ENCODE data around the gene EFNA4. TPM values are rescaled to one million over a fixed set of nuclear protein-coding genes. Genes with fewer than 3 reads are reported as not detected.
"Not testable (repeated sequence)": the region's sequence is repeated elsewhere in the genome, so short reads cannot be mapped to it uniquely, and the experiment has no call there.

Gene EFNA4
- total RNA-seq, 1 experiment from 2014 or later, result 9.8 TPM

DNA sequence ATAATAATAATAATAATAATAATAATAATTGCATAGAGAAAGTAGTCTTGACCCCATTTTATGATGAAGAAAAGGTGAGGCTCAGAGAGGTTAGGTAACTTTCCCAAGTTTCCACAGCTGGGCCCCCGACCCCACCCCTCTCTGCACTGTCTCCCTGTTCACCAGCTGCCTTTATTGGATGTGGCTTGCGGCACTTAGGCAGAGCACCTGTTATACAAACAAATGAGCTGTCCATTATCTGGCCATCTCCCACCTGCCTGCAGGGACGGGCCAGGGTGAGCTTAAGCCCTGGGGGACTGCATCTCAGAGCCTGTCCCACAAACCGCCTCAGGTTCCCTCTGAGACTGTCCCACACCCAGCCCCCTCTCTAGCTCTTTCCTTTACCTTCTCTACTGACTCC is 54.1 kb downstream of the EFNA4 start (continued):
- no peak for TF ChIP-seq ZNF274 (IDR thresholded peaks at IDR 0.05; ENCODE audit: low read depth, low read length)
- no peak for TF ChIP-seq POLR2AphosphoS5 (IDR thresholded peaks at IDR 0.05; ENCODE audit: low read depth, low read length)
- TF ChIP-seq FOSL1 (IDR thresholded peaks at IDR 0.05; ENCODE audit: low read depth), result no peak

DNA sequence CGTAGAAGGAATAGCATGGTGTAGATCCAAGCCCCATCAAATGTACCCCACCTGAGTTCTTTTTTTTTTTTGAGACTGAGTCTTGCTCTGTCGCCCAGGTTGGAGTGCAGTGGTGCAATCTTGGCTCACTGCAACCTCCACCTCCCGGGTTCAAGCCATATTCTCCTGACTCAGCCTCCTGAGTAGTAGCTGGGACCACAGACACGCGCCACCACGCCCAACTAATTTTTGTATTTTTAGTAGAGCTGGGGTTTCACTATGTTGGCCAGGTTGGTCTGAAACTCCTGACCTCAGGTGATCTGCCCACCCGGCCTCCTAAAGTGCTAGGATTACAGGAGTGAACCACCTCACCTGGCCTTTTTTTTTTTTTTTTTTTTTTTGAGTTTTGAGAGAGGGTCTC is 54.5 kb downstream of the EFNA4 start:
- H3K4me2 ChIP-seq (ENCODE audit: low read length); H3K36me3 ChIP-seq (ENCODE audit: control insufficient read depth in 1 of 2, insufficient read depth in 2 of 2, low read length in 2 of 2); ATAC-seq; H3K4me1 ChIP-seq (ENCODE audit: control insufficient read depth in 1 of 2, insufficient read depth in 2 of 2, low read length in 2 of 2); H3K9me2 ChIP-seq (ENCODE audit: insufficient read depth); H3K27ac ChIP-seq (ENCODE audit: low read depth, low read length); BruUV-seq (replicated peaks); H3K27me3 ChIP-seq (ENCODE audit: insufficient read depth, low read length); H4K20me1 ChIP-seq (ENCODE audit: insufficient read depth); intact Hi-C loops (cut with micrococcal nuclease); POLR2A ChIA-PET; H2AFZ ChIP-seq (ENCODE audit: low read depth, low read length, poor library complexity, severe bottlenecking); H3K9ac ChIP-seq (ENCODE audit: low read length); RAD21 ChIA-PET (ENCODE audit: low non-redundant PET in 1 of 2, low total read pairs in 2 of 2, uncharacterized antibody in 2 of 2, unreplicated experiment in 2 of 2); H3K4me3 ChIP-seq (replicated peaks in 1 of 2; ENCODE audit: low read depth in 1 of 2, low read length in 2 of 2); H3K79me2 ChIP-seq (ENCODE audit: insufficient read depth, low read length); H3K9me3 ChIP-seq (ENCODE audit: control insufficient read depth in 1 of 2, insufficient read depth in 1 of 2, low read depth in 1 of 2, low read length in 2 of 2); DNase-seq (ENCODE audit: low read depth, low spot score): not testable (repeated sequence)
- CTCF ChIA-PET, result interaction anchor here (0.8 to 1.2 kb wide), 3 partner anchors 11 to 49 kb away, joined by 3 to 4 read pairs (median 3); no protein-coding TSS in a partner anchor

Other genes with a start within 250 kb of the EFNA4 start
- gene KCNN3, start 193.5 kb upstream of the EFNA4 start, total RNA-seq (2021; ENCODE audit: unreplicated experiment), result 1.1 TPM
- 24.0 TPM for gene PMVK, start 127.0 kb upstream of the EFNA4 start, total RNA-seq (2021; ENCODE audit: unreplicated experiment)
- 12.6 TPM for gene PBXIP1, start 107.6 kb upstream of the EFNA4 start, total RNA-seq (2021; ENCODE audit: unreplicated experiment)
- gene PYGO2, start 102.0 kb upstream of the EFNA4 start, total RNA-seq (2021; ENCODE audit: unreplicated experiment), result 37.2 TPM
- 148 TPM for gene SHC1, start 93.0 kb upstream of the EFNA4 start, total RNA-seq (2021; ENCODE audit: unreplicated experiment)
- gene CKS1B, start 89.1 kb upstream of the EFNA4 start, total RNA-seq (2021; ENCODE audit: unreplicated experiment), result 229 TPM
- 58.4 TPM for gene FLAD1, start 80.4 kb upstream of the EFNA4 start, total RNA-seq (2021; ENCODE audit: unreplicated experiment)
- 0.42 TPM for gene LENEP, start 70.2 kb upstream of the EFNA4 start, total RNA-seq (2021; ENCODE audit: unreplicated experiment)
- 57.0 TPM for gene ZBTB7B, start 60.9 kb upstream of the EFNA4 start, total RNA-seq (2021; ENCODE audit: unreplicated experiment)
- 2.0 TPM for gene DCST2, start 30.0 kb upstream of the EFNA4 start, total RNA-seq (2021; ENCODE audit: unreplicated experiment)
- 0.32 TPM for gene DCST1, start 29.9 kb upstream of the EFNA4 start, total RNA-seq (2021; ENCODE audit: unreplicated experiment)
- 149 TPM for gene ADAM15, start 12.4 kb upstream of the EFNA4 start, total RNA-seq (2021; ENCODE audit: unreplicated experiment)
- 20.4 TPM for gene EFNA3, start 15.1 kb downstream of the EFNA4 start, total RNA-seq (2021; ENCODE audit: unreplicated experiment)
- 19.7 TPM for gene EFNA1, start 64.1 kb downstream of the EFNA4 start, total RNA-seq (2021; ENCODE audit: unreplicated experiment)
- gene SLC50A1, start 72.1 kb downstream of the EFNA4 start, total RNA-seq (2021; ENCODE audit: unreplicated experiment), result 49.9 TPM
- gene DPM3, start 76.8 kb downstream of the EFNA4 start, total RNA-seq (2021; ENCODE audit: unreplicated experiment), result 113 TPM
- 143 TPM for gene KRTCAP2, start 109.6 kb downstream of the EFNA4 start, total RNA-seq (2021; ENCODE audit: unreplicated experiment)
- 3.8 TPM for gene TRIM46, start 110.1 kb downstream of the EFNA4 start, total RNA-seq (2021; ENCODE audit: unreplicated experiment)
- 15.9 TPM for gene THBS3, start 144.2 kb downstream of the EFNA4 start, total RNA-seq (2021; ENCODE audit: unreplicated experiment)
- gene MTX1, start 145.0 kb downstream of the EFNA4 start, total RNA-seq (2021; ENCODE audit: unreplicated experiment), result 69.1 TPM
- gene ENTREP3, start 191.7 kb downstream of the EFNA4 start, total RNA-seq (2021; ENCODE audit: unreplicated experiment), result 69.9 TPM
- 64.2 TPM for gene SCAMP3, start 198.6 kb downstream of the EFNA4 start, total RNA-seq (2021; ENCODE audit: unreplicated experiment)
- 72.6 TPM for gene CLK2, start 209.8 kb downstream of the EFNA4 start, total RNA-seq (2021; ENCODE audit: unreplicated experiment)
- 8.5 TPM for gene HCN3, start 213.7 kb downstream of the EFNA4 start, total RNA-seq (2021; ENCODE audit: unreplicated experiment)
- 0.17 TPM for gene PKLR, start 237.7 kb downstream of the EFNA4 start, total RNA-seq (2021; ENCODE audit: unreplicated experiment)
- 269 TPM for gene FDPS, start 245.1 kb downstream of the EFNA4 start, total RNA-seq (2021; ENCODE audit: unreplicated experiment)